ENCODE data around the gene HOXA13.

Gene HOXA13

DNA sequence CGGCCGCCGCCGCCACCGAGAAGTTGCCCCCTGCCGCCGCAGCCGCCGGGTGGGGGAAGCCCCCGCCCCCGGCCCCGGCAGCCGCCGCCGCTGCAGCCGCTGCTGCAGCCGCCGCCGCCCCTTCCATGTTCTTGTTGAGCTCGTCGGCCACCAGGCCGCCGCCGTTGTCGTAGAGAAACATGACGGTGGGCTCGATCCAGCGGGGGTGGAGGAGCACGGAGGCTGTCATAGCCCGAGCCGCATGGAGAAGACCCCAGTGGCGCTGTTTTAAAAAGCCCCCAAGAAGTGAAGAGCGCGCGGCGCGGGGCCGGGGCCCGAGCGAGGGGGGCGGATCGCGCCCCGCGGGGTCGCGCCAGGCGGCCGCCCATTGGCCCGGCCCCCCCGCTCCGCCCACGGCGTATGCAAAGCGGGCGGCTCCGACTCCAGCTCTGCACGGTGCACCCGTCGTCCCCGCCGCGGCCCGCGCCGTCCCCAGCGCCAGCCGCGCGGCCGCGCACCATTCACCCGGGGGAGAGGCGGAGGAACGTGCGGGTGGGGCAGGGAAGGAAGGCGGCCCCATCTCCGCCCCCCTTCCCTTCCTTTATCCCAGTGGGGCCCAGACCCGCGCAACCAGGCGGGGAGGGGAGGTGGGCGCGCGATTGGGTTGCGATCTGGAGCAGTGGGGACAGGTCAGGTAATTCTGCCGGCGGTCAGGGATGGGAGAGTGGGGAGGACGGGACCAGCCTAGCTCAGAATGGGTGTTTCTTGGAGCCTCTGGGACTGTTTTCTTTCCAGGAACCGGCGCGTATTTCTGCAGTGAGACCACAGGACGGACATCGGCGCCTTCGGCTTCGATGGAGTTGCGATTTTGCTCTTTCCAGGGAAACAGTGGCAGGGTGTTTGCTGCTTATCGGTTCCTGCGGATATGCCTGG is at the start of gene HOXA13:
Gene HOXA13, minus strand, starts transcription at position 243 of the 912 bp plus-strand sequence. Its CDS starts 14 bp downstream, at position 229.
- TF ChIP-seq, protein P1, sequence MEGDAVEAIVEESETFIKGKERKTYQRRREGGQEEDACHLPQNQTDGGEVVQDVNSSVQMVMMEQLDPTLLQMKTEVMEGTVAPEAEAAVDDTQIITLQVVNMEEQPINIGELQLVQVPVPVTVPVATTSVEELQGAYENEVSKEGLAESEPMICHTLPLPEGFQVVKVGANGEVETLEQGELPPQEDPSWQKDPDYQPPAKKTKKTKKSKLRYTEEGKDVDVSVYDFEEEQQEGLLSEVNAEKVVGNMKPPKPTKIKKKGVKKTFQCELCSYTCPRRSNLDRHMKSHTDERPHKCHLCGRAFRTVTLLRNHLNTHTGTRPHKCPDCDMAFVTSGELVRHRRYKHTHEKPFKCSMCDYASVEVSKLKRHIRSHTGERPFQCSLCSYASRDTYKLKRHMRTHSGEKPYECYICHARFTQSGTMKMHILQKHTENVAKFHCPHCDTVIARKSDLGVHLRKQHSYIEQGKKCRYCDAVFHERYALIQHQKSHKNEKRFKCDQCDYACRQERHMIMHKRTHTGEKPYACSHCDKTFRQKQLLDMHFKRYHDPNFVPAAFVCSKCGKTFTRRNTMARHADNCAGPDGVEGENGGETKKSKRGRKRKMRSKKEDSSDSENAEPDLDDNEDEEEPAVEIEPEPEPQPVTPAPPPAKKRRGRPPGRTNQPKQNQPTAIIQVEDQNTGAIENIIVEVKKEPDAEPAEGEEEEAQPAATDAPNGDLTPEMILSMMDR (IDR thresholded peaks at IDR 0.05; ENCODE audit: insufficient read depth, low read depth, low read length, missing control alignments) = no peak
- no peak within 1 kb of the TSS for H3K4me3 ChIP-seq (ENCODE audit: low read length)
- no peak for DNase-seq (ENCODE audit: low read depth)

DNA sequence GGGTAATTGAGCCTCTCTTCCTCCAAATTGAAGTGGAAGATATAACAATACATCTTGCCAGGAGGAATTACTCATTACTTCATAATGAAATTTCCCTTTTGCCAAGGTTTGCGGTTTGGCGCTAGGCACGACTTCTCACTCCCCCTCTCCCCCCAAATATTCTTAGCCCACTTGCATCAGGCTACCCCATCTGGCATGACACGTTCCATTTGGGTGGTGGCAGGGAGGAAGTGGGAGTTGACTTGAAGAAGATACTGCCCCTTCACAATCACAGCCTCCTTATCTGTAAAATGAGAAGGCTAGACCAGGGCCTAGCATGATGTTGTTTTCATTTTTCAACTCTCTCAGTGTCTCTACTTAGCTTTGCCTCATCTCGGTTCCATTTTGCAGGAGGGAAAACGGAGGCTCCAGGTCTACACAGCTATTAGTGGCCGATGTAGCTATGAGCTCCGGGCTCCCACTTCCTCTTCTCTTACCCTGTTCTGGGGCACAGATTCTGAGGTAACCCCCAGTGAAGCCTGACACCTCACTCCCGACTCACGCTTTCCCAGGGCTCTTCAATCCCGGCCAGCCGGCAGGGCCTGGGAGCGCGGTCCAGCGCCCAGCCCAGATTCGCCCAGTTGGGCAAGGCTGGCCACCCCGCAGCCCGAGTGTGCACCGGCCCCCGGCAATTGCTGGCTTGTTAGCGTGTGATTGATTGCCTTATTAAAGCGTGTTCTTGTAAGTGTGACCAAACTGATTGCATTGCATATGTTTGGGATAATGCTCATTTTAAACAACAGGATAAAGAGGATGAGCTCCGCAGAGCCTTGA is 49.2 kb upstream of the HOXA13 start:
- H3K4me3 ChIP-seq (ENCODE audit: low read length) = no peak overlapping the region
- TF ChIP-seq, protein P1 (IDR thresholded peaks at IDR 0.05; ENCODE audit: insufficient read depth, low read depth, low read length, missing control alignments) = no peak
- DNase-seq (ENCODE audit: low read depth) = no peak

DNA sequence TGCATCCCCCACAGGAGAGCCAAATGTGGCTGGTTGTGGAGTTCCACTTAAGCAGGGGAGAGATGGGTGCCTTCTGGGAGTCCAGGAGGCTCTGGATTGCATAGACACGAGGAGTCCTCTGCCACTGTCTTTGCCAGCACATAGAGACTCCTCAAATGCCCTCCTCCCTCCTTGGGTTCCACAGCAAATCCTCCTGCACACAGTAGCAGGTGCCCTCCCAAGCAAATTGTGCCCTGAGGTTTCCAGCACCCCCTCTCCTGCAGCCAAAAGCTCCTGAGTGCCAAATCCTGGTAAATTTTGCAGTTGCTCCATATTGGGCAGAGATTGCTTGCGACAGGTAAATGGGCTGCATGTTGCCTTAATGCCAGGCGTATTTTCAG is 48.5 kb upstream of the HOXA13 start:
- TF ChIP-seq, protein P1 (IDR thresholded peaks at IDR 0.05; ENCODE audit: insufficient read depth, low read depth, low read length, missing control alignments) = no peak
- no peak overlapping the region for H3K4me3 ChIP-seq (ENCODE audit: low read length)
- no peak for DNase-seq (ENCODE audit: low read depth)

DNA sequence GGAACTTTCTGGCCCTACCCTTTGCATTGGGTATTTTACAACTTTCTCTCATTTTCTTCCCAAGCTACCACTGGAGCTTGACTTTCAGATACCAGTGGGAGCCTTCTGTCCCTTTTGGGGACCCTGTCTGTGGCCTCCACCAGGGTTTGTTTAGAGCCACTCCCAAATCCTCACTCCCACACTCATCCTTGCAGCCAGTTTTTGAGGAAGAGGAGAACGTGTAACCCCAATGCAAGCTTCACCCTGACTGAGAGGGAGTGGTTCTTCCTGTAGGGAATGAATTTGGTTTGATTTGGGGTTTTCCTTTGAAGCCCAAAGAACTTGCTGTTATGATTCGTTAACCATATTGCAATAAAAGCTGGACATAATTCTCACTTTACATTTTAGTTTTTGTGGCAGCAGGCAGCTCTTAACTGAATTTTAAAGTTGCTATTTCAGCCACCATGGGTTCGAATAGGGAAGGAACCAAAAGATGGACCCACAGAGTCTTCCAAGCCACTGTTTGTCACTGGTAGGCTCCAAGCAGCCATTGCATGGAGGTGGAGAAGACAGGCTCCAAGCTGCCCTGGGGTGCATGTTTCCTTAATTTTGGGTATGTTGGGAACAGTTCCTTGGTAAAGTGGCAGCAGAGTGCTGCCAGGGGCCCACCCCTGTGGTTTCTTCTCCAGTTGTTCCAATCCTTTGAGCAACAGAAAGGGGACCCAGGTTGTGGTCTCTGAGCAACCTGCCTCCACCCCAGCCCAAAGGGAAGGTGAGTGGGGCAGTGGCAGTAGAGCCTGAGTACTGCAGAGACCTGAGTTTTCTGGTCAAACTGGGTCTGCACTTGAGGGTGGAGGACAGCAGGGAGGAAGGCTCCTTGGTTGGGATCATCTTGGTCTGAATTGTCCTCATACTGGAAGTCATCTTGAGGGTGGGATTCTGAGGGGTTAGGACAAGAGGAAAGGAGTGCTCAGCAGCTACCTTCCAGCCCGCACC is 47.8 kb upstream of the HOXA13 start:
- no peak for DNase-seq (ENCODE audit: low read depth)
- no peak overlapping the region for H3K4me3 ChIP-seq (ENCODE audit: low read length)
- TF ChIP-seq, protein P1 (IDR thresholded peaks at IDR 0.05; ENCODE audit: insufficient read depth, low read depth, low read length, missing control alignments) = no peak

DNA sequence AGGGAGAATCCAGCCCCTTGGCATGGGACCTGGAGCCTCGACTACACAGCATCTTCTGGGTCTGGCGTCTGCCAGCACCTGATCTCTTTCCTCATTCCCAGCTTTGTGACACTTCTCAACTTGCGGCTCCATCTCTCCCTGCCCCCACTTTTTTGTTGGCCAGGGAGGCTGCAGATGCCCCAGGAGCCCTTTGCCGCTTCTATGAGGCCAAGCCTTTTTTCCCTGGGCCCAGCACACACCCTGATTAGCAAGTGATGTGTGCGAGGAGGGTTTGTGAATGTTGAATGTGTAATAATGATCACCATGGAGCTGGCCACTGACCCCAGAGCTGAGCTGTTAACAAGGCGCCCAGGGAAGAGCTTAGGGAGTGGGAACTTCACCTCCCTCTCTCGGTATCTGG is 47.1 kb upstream of the HOXA13 start:
- TF ChIP-seq, protein P1 (IDR thresholded peaks at IDR 0.05; ENCODE audit: insufficient read depth, low read depth, low read length, missing control alignments) = no peak
- DNase-seq (ENCODE audit: low read depth) = no peak
- H3K4me3 ChIP-seq (ENCODE audit: low read length) = no peak overlapping the region
